ENCODE results near the gene POLR2H.

The POLR2H gene

DNA sequence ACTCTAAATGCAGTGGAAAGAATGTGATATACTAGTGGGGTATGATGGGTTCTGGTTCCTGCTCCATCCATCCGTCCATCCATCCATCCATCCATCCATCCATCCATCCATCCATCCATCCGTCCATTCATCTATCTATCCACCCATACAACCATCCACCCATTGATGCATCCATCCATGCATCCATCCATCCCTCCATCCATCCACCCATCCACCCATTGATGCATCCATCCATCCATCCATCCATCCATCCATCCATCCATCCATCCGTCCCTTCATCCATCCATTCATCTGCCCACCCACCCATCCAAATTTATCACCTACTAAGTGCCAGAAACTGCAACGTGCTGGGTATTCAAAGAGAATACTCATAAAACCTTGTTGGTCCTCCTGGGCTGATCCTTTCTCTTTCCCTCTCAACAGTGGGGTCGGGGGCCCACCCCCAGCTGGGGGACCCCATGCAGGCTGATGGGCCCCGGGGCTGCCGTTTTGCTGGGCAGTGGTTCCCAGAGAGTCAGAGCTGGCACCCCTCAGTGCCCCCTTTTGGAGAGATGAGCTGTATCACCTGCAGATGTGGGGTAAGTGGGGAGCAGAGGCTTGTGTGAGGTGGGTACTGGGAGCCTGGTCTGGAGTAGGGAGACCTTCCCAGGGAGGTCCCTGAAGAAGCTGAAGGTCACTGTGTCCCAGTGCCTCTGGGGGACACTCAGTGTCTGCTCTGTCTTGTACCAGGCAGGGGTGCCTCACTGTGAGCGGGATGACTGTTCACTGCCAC lies 26.8 kb downstream of the POLR2H start:
- TF ChIP-seq, protein P1, sequence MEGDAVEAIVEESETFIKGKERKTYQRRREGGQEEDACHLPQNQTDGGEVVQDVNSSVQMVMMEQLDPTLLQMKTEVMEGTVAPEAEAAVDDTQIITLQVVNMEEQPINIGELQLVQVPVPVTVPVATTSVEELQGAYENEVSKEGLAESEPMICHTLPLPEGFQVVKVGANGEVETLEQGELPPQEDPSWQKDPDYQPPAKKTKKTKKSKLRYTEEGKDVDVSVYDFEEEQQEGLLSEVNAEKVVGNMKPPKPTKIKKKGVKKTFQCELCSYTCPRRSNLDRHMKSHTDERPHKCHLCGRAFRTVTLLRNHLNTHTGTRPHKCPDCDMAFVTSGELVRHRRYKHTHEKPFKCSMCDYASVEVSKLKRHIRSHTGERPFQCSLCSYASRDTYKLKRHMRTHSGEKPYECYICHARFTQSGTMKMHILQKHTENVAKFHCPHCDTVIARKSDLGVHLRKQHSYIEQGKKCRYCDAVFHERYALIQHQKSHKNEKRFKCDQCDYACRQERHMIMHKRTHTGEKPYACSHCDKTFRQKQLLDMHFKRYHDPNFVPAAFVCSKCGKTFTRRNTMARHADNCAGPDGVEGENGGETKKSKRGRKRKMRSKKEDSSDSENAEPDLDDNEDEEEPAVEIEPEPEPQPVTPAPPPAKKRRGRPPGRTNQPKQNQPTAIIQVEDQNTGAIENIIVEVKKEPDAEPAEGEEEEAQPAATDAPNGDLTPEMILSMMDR (conservative IDR thresholded peaks at IDR 0.05; ENCODE audit: low read length) = no peak
- DNase-seq (ENCODE audit: low read depth) = no peak
- H3K4me3 ChIP-seq (ENCODE audit: low read length) = no peak overlapping the region

DNA sequence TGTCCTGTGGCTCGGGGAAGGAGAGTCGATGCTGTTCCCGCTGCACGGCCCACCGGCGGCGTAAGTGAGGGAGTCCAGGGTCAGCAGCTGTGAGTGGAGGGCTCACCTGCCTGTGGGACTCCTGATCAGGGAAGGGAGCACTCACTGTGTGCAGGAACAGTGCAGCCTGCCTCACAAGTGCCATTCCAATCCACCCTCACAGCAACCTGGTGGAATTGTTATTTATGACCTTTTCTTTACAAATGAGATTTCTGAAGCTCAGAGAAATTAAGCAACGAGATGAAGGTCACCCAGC lies 27.4 kb downstream of the POLR2H start:
- DNase-seq (ENCODE audit: low read depth) = no peak
- no peak overlapping the region for H3K4me3 ChIP-seq (ENCODE audit: low read length)
- TF ChIP-seq, protein P1 (conservative IDR thresholded peaks at IDR 0.05; ENCODE audit: low read length) = no peak

DNA sequence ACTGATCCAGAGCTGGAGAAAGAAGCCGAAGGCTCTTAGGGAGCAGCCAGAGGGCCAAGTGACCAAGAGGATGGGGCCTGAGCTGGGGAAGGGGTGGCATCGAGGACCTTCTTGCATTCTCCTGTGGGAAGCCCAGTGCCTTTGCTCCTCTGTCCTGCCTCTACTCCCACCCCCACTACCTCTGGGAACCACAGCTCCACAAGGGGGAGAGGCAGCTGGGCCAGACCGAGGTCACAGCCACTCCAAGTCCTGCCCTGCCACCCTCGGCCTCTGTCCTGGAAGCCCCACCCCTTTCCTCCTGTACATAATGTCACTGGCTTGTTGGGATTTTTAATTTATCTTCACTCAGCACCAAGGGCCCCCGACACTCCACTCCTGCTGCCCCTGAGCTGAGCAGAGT lies 27.9 kb downstream of the POLR2H start:
- no peak overlapping the region for H3K4me3 ChIP-seq (ENCODE audit: low read length)
- TF ChIP-seq, protein P1 (conservative IDR thresholded peaks at IDR 0.05; ENCODE audit: low read length) = no peak
- DNase-seq (ENCODE audit: low read depth) = no peak

DNA sequence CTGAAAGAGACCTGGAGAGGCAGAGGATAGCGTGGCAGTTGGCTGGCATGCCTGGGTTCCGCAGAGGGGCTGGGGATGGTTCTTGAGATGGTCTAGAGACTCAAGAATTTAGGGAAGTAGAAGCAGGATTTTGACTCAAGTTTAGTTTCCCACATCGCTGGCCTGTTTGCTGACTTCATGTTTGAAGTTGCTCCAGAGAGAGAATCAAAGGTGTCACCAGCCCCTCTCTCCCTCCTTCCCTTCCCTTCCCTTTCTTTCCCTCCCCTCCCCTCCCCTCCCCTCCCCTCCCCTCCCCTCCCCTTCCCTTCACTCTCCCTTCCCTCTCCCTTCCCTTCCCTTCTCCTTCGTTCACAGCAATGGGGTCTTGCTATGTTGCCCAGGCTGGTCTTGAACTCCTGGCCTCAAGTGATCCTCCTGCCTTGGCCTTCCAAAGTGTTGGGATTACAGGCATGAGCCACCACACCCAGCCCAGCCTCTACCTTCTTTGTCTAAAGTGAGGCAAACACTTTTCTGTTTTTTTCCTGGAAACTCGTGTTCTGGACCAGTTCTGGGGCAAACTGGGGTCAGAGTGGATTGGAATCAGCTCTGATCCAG lies 28.5 kb downstream of the POLR2H start:
- no peak for DNase-seq (ENCODE audit: low read depth)
- H3K4me3 ChIP-seq (ENCODE audit: low read length) = no peak overlapping the region
- TF ChIP-seq, protein P1 (conservative IDR thresholded peaks at IDR 0.05; ENCODE audit: low read length) = no peak

DNA sequence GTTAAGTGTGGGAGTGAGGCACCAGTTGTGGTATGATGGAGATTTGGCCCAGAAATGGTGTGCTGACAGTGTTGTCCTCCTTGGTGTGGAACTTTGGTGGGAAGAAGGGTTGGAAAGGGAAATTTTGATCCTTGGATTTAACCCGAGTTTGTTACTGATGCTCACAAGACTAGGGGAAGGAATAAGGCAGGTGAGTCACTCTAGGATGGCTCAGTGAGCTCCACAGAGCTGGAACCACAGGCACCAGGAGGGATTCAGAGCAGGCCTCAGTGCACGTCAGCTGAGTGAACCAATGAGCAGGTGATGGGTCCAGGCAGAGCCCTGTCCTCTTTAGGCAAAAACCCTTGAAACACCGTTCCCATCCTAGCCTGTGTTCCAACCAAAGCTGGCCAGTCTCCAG lies 29.8 kb downstream of the POLR2H start:
- no peak overlapping the region for H3K4me3 ChIP-seq (ENCODE audit: low read length)
- TF ChIP-seq, protein P1 (conservative IDR thresholded peaks at IDR 0.05; ENCODE audit: low read length) = no peak
- no peak for DNase-seq (ENCODE audit: low read depth)

DNA sequence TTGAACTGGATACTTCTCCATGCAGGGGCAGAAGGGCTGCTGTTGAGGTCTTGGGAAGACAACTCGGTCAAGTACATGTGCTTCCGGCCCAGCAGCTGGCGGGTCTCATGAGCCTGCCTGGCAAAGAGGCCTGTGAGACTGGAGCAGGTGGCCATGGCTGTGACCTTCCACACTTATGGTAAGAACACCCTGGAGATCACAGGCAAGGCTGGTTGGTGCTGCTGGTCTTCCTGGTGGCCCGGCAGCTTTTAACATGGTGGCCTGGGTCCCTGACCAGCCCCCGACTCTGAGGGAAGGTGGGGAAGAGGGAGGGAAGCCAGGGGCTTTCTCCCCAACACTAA lies 33.8 kb downstream of the POLR2H start:
- no peak for DNase-seq (ENCODE audit: low read depth)
- H3K4me3 ChIP-seq (ENCODE audit: low read length) = no peak overlapping the region
- TF ChIP-seq, protein P1 (conservative IDR thresholded peaks at IDR 0.05; ENCODE audit: low read length) = no peak

DNA sequence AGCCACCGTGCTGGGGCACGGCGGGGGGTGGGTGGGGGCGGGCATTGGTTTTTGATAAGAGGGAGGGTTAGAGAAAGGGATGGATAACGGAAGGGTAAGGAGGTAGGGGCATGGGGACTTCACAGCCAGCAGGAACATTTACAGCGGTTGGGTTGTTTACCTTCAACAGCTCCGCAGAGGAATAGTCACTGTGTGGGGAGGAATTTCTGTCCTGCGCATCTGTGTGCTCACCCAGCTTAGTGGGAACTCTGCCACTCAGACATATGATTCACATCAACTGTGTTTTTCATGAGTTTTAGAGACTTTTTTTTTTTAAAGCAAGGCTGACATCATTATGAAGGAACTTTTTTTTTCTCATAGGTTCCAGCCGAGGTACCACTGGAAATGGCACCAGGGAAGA lies 37.9 kb downstream of the POLR2H start:
- TF ChIP-seq, protein P1 (conservative IDR thresholded peaks at IDR 0.05; ENCODE audit: low read length) = no peak
- DNase-seq (ENCODE audit: low read depth) = peak; percentile 93
- no peak overlapping the region for H3K4me3 ChIP-seq (ENCODE audit: low read length)
